GM19240 (cell line): Measurements from ENCODE around the gene CROCC2.

ENCODE experiments used
- DNase-seq: peaks from one replicate; pipeline ENCODE4 v3.0.0; 2011; ENCODE audit warnings: low spot score; ENCODE audit not compliant: insufficient read length

CROCC2 gene

GRCh38 chr2:240933048-240933965, 27.2 kb downstream of the CROCC2 start:
- DNase-seq, result no peak

- no peak for DNase-seq
These were observed 28.0 kb downstream of the CROCC2 start for GRCh38 chr2:240933966-240934700.

GRCh38 chr2:240934701-240935102, 28.6 kb downstream of the CROCC2 start:
- DNase-seq, result no peak

GRCh38 chr2:240935103-240935876, 29.2 kb downstream of the CROCC2 start:
- DNase-seq, result no peak

- DNase-seq, result no peak
These were observed 30.0 kb downstream of the CROCC2 start for GRCh38 chr2:240936106-240936505.

GRCh38 chr2:240946046-240946445, 39.9 kb downstream of the CROCC2 start:
- DNase-seq, result no peak

GRCh38 chr2:240946654-240947053, 40.5 kb downstream of the CROCC2 start:
- no peak for DNase-seq

GRCh38 chr2:240947176-240947575, 41.0 kb downstream of the CROCC2 start:
- no peak for DNase-seq

GRCh38 chr2:240947607-240948006, 41.5 kb downstream of the CROCC2 start:
- DNase-seq, result no peak

GRCh38 chr2:240948086-240948485, 42.0 kb downstream of the CROCC2 start:
- DNase-seq, result no peak

GRCh38 chr2:240948905-240949790, 43.0 kb downstream of the CROCC2 start:
- DNase-seq, result no peak

- no peak for DNase-seq
These were observed 43.9 kb downstream of the CROCC2 start for GRCh38 chr2:240949791-240950705.

GRCh38 chr2:240951045-240951594, 45.0 kb downstream of the CROCC2 start:
- no peak for DNase-seq

GRCh38 chr2:240952496-240953246, 46.5 kb downstream of the CROCC2 start:
- DNase-seq, result no peak

GRCh38 chr2:240953426-240954410, 47.6 kb downstream of the CROCC2 start:
- DNase-seq, result no peak

- DNase-seq, result no peak
These were observed 48.5 kb downstream of the CROCC2 start for GRCh38 chr2:240954436-240955305.
